Right renal pelvis (tissue), 4 donors: Measurements from ENCODE around the gene CAPN7. TPM values are rescaled to one million over a fixed set of nuclear protein-coding genes. Genes with fewer than 3 reads are reported as not detected.

Experiments used
- DNase-seq, 4 donors: peaks; one replicate each; pipeline ENCODE4 v3.0.0-alpha.2; 2013; ENCODE audit warnings: low read depth in 4 of 4, low spot score in 3 of 4, missing footprints in 1 of 4
- polyA plus RNA-seq, 4 donors: library from polyadenylated mRNA; unstranded; fragments of 120-200 nt; gene quantifications; one replicate each; pipeline ENCODE4 v1.2.1, GENCODE V29; 2013; ENCODE audit not compliant: insufficient read length in 4 of 4

Gene CAPN7
- polyA plus RNA-seq, 4 donors = 42.1 to 54.8 (median 52.4) TPM

GRCh38 chr3:15243822-15244482, 37.9 kb downstream of the CAPN7 start:
- DNase-seq = no peak

- DNase-seq = no peak
Measured at GRCh38 chr3:15246186-15246585, 40.1 kb downstream of the CAPN7 start.

GRCh38 chr3:15253023-15253697, 47.1 kb downstream of the CAPN7 start:
- DNase-seq = no peak

GRCh38 chr3:15255215-15255614, 49.2 kb downstream of the CAPN7 start:
- DNase-seq = no peak

- no peak for DNase-seq
Measured at GRCh38 chr3:15256861-15257341, 50.9 kb downstream of the CAPN7 start.

GRCh38 chr3:15258720-15259119, 52.7 kb downstream of the CAPN7 start:
- no peak for DNase-seq

GRCh38 chr3:15260531-15260930, 54.5 kb downstream of the CAPN7 start:
- DNase-seq = no peak

GRCh38 chr3:15261274-15261673, 55.2 kb downstream of the CAPN7 start:
- no peak for DNase-seq

- no peak for DNase-seq
Measured at GRCh38 chr3:15262021-15262420, 56.0 kb downstream of the CAPN7 start.

- DNase-seq = no peak
Measured at GRCh38 chr3:15263120-15263519, 57.1 kb downstream of the CAPN7 start.

GRCh38 chr3:15263926-15264325, 57.9 kb downstream of the CAPN7 start:
- no peak for DNase-seq

- no peak for DNase-seq
Measured at GRCh38 chr3:15264486-15264885, 58.4 kb downstream of the CAPN7 start.

- DNase-seq = no peak
Measured at GRCh38 chr3:15265655-15266509, 59.8 kb downstream of the CAPN7 start.

- DNase-seq = no peak
Measured at GRCh38 chr3:15266510-15267376, 60.7 kb downstream of the CAPN7 start.

GRCh38 chr3:15267502-15267901, 61.5 kb downstream of the CAPN7 start:
- no peak for DNase-seq

- DNase-seq = peak; percentile 61 to 78 (median 74)
Measured at GRCh38 chr3:15268033-15268631, 62.1 kb downstream of the CAPN7 start.

GRCh38 chr3:15269091-15269989, 63.3 kb downstream of the CAPN7 start:
- no peak for DNase-seq

- DNase-seq = no peak
Measured at GRCh38 chr3:15271030-15271429, 65.0 kb downstream of the CAPN7 start.
